HG03439 (cell line): Measurements from ENCODE around the gene TAX1BP1.

Source experiments
- ATAC-seq: cut with Tn5 transposase; IDR thresholded peaks from one replicate; pipeline ENCODE4 v1.9.1; 2021; ENCODE audit warnings: mild to moderate bottlenecking, moderate library complexity; ENCODE audit not compliant: unreplicated experiment

The TAX1BP1 gene

DNA sequence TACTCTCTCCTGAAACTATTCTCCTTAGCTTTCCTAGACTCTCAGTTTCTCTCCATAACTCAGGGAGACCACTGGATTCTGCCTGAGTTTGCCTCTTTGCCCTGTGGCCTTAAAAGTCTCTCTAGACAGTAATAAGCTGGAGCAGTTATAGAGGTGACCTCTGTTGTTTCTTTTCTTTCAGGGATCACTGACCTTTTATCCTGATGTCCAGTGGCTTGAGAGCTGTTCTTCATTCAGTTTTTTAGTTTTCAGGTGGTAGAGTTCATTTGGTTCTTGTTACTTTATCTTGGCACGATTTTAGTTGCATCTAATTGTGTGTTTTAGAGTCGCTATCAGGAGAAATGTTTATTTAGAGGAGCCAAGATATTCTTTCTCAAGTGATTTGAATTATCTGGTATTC, 37.7 kb downstream of the TAX1BP1 start:
- no peak for ATAC-seq

GRCh38 chr7:27779873-27780272, 39.9 kb downstream of the TAX1BP1 start:
- ATAC-seq, result no peak

- no peak for ATAC-seq
Measured at GRCh38 chr7:27781188-27781587, 41.2 kb downstream of the TAX1BP1 start.

DNA sequence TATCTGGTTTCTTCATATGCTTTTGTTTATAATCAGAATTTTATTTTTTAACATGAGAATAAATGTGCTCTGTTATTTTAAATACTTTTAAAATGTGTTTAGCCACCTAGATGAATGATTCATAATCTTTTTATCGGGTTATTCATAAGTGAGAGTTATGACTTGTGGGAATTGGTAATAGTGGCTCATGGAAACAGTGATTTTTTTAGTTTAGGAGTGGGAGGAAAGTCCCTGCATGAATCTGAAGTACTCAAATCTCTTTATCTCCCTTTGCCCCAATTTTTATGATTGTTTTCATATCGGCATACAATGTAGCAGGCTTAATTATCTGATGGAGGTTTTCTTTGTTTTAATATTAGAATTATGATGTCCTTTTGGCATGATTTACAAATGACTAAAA, 42.9 kb downstream of the TAX1BP1 start:
- no peak for ATAC-seq

GRCh38 chr7:27784399-27785053, 44.6 kb downstream of the TAX1BP1 start:
- ATAC-seq, result no peak

GRCh38 chr7:27788437-27788836, 48.5 kb downstream of the TAX1BP1 start:
- ATAC-seq, result no peak

DNA sequence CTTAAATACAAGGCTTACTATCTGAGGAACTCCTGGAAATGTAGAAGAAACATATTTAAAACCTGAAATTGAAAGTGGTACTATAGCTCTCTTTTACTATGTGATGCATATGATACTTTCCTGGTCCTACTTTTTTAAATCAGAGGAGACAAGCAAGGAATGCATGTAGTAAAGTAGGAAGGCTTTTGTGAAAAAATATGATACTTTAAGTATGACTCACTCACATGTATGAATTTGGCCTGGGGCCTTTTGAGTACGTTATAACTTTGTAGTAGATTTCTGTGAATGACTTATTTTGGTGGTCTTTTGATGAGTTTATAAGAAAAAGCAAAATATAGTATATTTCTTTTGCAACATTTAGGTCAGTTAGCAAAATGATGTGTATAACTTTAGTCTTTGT, 53.8 kb downstream of the TAX1BP1 start:
- ATAC-seq, result no peak

DNA sequence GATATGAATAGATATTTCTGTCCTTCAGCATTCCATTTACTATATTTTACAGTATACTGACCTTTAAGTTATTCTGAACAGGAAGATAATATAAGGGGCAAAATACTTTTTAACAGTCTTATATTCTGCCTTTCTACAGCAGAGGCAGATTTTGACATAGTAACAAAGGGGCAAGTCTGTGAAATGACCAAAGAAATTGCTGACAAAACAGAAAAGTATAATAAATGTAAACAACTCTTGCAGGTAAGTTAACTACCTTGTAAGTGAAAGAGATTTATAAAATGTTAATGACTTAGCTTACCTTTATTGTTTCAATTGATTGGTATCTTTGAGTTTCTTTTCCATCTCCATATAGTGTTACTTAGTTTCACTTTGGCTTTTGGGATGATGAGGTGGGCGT, 56.0 kb downstream of the TAX1BP1 start:
- no peak for ATAC-seq

- no peak for ATAC-seq
Measured at GRCh38 chr7:27799212-27799611, 59.2 kb downstream of the TAX1BP1 start.

DNA sequence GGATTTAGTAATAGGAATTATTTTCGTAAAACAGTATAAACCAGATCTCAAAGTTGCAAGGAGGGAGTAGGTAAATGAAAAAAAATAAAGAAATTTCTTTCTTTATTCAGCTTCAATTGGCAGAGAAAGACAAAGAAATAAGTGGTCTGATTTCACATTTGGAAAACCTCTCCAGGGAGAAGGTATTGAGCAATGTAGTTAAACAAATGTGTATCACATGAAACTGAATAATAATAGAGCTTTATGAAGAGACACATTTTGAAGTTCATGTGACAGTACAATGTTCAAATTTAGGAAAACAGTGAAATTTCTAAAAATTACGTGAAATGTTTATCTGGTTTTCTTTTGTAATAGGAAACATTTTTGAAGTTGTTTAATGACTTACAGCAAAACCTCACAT, 63.0 kb downstream of the TAX1BP1 start:
- no peak for ATAC-seq

DNA sequence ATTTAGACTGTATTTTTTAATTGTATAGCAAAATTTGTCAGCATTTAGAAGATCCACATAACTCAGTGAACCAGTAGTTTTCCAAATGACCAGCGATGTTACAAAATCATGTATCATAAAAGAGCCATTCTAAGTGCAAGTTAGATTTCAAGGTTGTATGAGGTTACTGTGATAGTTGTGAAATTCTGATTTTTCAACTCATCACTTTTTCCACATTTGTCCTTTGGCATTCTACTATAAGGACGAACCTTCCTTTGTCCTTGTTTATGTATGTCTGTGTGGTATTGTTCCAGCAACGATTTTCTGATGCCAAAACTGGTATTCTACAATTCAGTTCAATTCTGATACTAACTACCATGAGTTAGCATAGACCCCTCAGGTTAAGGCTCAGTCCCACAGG, 64.2 kb downstream of the TAX1BP1 start:
- ATAC-seq, result no peak

DNA sequence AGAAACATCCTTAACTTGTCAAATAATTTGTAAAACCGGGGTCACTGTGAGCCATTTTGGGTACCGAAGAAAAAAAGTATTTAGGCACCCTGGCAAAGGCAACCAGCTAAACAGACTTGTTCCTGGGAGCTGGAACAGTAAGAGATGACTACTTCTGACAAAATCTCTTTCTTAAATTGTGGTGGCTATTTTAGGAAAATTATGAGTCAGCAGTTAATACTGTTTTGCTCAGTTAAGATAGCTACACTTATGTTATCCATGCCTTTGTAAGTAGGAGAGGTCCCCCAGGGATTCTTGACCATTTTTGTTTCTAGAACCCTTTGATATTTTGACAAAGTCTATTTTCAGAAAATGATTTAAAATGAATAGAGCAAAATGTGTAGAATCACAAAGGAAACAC, 68.7 kb downstream of the TAX1BP1 start:
- no peak for ATAC-seq

GRCh38 chr7:27810186-27810585, 70.2 kb downstream of the TAX1BP1 start:
- ATAC-seq, result no peak

DNA sequence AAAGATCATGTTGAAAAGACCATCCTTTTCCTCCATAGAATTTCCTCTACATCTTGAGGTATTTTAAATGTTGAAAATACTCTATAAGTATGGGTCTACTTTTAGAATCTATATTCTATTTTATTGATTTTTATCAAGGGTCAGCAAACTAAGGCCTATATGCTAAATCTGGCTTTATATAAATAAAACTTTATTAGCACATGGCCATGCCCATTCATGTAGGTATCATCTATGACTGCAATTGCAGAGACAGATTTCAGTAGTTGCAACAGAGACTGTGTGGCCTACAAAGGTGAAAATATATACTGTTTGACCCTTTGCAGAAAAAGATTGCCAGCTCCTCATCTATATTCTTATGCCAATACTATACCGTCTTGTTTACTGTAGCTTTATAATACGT, 72.7 kb downstream of the TAX1BP1 start:
- ATAC-seq, result no peak

DNA sequence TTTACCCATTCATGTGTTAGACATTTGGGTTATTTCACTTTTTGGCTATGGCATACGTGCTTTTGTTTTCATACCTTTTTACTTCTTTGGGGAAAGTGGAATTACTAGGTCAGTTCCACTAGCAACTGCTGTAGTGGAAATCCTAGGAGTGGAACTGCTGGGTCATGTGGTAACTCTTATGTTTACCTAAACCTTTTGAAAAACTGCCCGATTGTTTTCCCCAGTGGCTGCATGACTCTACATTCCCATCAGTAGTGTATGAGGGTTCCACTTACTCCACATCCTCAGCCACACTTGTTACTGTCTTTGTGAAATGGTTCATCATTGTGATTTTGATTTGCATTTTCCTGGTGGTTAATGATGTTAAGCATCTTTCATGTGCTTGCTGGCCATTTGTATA, 82.3 kb downstream of the TAX1BP1 start:
- no peak for ATAC-seq

- no peak for ATAC-seq
Measured at GRCh38 chr7:27825891-27826290, 85.9 kb downstream of the TAX1BP1 start.

- no peak for ATAC-seq
Measured at GRCh38 chr7:27826357-27826756, 86.4 kb downstream of the TAX1BP1 start.

DNA sequence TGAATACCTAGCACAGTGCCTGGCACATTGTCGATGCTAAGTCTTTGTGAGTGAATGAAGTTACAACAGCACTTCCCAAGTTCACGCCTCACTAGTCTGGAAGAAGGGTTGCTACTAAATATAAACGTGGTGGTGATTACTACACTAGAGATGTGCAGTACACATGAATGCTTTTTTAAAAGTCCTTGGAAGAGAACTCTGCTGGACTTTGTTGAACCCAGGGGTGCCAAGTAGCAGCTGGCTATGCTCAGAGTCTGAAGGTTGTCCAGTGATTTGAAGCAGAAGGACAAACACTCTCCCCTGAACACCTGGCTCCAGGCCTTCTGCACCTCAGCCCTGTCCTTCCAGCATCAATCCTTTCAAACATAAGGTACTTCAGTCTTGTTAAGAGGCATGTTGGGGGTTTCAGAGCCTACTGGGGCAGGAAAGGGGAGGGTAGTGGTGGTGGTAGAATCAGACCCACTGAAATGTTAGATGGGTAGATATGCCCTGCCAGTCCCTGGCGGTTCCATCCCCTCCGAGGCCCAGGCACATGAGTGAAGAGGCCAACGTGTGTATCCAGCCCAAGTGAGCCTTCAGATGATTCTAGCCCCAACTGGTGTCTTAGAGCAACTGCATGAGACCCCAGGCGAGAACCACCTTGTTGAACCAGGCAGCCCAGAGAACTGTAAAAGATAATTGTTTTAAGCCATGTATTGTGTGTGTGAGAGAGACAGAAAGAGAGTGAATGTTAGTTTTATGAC, 94.4 kb downstream of the TAX1BP1 start:
- no peak for ATAC-seq

DNA sequence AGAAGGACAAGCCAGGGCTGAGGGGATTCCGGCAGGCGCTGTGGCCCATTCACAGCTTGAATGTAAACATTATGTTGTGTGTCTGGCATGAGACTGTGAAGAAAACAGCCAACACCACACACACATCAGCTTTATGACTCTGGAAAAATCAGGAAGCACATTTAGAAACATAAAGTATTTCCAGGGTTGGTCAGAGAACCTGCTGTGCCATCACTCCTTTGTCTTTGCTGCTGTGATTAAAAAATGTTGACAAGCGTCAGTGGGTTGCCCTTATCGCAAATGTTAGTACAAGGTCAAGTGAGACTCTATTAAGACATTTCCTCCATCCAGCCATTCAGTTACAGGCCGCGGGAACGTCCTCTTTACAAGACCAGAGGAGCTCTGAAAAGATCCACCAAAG, 95.4 kb downstream of the TAX1BP1 start:
- no peak for ATAC-seq

DNA sequence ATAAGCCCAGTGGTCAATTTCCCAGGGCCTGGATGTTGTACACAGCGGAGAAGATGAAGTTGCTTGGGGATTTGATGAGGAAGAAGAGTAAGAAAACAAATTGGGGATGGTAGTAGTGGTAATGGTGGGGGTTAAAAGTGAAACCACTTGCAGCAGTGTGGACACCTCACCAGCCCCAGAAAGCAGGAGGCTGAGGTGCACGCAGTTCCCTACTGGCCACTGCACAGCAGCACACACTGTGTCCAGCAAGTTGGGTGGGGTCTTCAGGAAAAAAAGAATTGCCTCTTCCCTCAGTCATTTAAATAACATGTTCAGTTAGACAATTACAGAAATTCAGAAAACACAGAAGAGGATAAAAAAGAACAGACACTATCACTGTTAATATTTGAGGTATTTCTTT, 96.6 kb downstream of the TAX1BP1 start:
- ATAC-seq, result no peak

DNA sequence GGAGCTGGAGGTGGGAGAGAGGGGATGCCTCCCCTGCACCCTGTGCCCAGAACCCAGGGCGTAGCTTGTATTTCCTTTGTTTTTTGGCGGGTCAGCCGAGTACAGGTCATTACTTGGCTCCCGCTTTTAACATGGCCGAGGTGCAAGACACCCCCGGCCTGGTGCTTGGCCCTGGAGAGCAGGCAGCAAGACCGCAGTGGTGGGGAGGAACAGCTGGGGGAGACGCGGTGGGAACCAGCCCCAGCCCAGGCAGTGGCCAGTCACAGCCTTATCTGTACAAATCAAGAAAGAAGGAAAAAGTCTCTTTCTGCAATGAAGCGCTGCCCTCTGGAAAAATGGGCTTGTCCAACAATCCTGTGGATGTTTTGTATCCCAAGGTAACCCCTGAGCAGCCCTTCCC, 99.1 kb downstream of the TAX1BP1 start:
- ATAC-seq, result no peak

DNA sequence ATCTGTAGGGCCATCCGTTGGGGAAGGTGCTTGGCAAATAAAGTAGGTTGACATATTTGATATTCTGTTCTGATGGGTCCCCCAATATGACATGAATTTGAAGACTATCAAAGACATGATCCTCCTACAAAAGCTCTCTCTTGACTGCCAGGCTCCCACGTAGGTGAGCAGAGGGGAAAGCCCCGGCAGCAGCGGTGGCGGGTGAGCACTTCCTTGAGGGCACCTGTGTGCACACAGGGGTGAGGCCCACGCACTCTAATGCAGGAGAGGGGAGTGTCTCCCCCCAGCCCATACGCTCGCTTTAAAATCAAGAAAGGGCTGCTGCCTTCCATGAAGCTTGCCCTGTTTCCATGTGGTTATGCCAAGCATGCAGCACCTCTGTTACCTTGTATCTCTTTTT, 100.4 kb downstream of the TAX1BP1 start:
- no peak for ATAC-seq
